ENCODE data around the gene PTCH1.

Gene PTCH1

DNA sequence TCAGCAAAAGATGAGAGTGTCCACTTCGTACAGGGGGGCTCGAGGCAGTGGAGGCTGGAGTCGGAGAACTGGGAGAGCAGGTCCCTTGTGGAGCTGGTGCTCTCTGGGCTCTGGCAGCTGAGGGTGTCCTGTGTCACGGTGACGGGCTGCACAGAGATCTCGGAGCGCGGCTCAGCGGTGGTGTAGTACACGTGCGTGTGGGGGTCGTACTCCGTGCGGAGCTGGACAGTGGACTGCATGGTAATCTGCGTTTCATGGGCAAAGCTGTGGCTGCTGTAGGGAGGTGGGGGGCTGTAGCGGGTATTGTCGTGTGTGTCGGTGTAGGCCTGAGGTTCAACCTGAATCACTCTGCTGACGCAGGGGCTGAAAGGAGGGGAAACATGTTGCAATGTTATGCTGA is 48.0 kb downstream of the PTCH1 start:
- TF ChIP-seq, protein P1, sequence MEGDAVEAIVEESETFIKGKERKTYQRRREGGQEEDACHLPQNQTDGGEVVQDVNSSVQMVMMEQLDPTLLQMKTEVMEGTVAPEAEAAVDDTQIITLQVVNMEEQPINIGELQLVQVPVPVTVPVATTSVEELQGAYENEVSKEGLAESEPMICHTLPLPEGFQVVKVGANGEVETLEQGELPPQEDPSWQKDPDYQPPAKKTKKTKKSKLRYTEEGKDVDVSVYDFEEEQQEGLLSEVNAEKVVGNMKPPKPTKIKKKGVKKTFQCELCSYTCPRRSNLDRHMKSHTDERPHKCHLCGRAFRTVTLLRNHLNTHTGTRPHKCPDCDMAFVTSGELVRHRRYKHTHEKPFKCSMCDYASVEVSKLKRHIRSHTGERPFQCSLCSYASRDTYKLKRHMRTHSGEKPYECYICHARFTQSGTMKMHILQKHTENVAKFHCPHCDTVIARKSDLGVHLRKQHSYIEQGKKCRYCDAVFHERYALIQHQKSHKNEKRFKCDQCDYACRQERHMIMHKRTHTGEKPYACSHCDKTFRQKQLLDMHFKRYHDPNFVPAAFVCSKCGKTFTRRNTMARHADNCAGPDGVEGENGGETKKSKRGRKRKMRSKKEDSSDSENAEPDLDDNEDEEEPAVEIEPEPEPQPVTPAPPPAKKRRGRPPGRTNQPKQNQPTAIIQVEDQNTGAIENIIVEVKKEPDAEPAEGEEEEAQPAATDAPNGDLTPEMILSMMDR (IDR thresholded peaks at IDR 0.05) = no peak

DNA sequence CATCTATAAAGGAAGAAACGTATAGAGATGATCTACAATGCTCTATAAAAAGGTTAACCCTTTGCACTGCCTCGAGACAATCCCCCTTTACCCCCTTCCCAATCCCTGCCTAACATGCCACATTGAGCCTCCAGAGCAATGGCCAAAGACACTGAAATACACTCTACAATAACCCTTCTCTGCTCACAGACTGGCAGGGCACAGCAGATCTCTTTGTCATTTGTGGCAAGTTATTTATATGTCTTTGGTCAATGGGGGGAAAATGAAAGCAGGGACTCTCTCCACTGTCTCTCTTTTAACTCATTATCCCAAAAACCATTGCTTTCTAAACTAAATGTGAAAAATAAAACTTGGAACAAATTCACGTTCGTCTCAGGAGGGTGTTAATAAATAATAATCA is 51.7 kb downstream of the PTCH1 start:
- TF ChIP-seq, protein P1 (IDR thresholded peaks at IDR 0.05) = no peak

DNA sequence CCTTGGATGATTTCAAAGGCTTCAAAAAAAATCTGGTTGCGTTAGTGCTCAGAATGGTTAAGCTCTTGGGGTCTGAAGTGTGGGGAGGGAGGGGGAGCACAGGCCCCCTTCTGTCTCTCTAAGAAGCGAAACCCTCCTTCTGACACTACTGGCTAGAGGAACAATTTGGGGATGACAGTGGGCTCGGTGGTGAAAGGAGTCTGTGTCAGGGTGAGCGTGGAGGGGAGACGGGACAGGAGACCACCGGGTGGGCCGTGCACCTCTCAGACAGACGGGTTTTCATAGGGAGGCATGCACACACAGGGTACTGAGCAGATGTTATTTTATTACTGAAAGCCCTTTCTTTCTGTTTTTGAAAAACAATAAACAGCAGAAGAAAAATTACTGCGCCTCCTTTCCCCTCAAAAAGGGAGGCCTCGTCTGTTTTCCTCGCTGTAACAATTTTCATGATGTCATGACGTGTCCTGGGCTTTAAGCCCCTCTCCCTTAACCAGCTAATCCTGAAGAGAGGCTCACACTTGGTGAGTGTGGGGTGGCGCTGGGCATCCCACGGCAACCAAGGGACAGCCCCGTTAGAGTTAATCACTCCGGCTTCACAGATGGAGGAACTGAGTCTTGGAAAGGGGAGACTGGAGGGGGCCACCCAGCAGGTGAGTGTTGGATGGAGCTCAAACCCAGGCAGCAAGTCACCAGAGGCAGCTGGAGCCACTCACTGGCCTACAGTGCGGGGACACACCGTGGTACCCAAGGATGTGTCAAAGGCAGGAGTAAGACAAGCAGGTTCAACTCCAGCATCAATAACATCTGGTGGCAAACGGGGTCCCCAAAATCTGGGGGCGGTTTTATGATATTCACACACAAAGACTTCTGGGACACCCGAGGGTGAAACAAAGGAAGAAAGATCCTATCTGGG is 53.4 kb downstream of the PTCH1 start:
- TF ChIP-seq, protein P1 (IDR thresholded peaks at IDR 0.05) = no peak

DNA sequence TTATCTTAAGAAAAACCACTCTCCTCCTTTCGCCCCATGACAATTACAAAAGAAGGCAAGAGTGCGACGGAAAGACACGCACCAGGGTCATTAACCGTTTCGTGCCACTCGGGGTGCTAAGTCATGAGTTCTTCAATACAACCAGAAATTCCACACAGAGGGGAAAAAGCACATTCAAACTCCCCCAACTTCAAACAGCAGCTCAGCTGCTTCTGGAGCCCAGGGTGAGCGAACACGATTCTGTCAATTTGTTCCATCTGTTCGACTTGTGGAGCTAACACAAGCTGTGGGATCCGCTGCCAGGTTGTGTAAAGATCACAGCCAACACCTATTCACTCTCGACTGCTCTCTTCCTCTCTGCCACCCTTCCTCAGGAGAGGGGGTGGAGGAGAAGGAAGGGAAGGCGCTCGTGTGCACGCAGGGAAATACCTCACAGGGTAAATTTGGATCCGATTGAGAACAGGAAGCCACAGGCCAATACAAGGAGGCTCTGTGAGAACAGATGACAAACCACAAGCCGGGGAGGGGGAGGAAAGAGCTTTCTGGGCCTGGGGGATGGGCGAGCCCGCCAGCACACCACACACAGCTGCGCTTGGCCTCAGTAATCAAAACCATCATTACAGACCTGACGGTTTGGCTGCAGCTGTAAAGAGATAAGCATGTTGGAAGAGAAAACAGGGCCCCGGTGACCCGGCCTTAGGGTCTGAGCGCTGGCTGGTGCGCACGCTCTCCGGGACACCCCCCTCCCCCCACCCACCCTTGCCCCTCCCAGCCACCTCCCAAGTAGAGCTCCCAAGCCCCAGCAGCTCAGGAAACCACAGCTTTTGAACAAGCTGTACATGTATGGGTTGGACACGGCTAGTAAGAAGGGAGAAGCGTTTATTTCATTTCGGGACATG is 54.3 kb downstream of the PTCH1 start:
- TF ChIP-seq, protein P1 (IDR thresholded peaks at IDR 0.05) = no peak

GRCh38 chr9:95461448-95462248 is 55.1 kb downstream of the PTCH1 start:
- TF ChIP-seq, protein P1 (IDR thresholded peaks at IDR 0.05) = no peak

GRCh38 chr9:95460518-95461164 is 56.1 kb downstream of the PTCH1 start:
- TF ChIP-seq, protein P1 (IDR thresholded peaks at IDR 0.05) = no peak
